Activated naive CD8-positive, alpha-beta T cell treated with anti-CD3 and anti-CD28 coated beads, Interleukin-2, amount 50 U/mL, for 24 hours (primary cell): ENCODE measurements around the gene RAB40B.
"Not testable (repeated sequence)": the region's sequence is repeated elsewhere in the genome, so short reads cannot be mapped to it uniquely, and the experiment has no call there.

Experiments used
- ATAC-seq: fragments of 150-1000 bp; cut with Tn5 transposase; one replicate; pipeline ENCODE4 v1.10.0; 2021
- DNase-seq: peaks from one replicate; pipeline ENCODE4 v3.0.0; 2021
- H3K27ac Mint-ChIP-seq: one replicate; pipeline ENCODE4 v1.8.0; 2021; ENCODE audit warnings: mild to moderate bottlenecking, mixed read lengths
- H3K27me3 Mint-ChIP-seq: one replicate; pipeline ENCODE4 v1.8.0; 2021; ENCODE audit warnings: mixed read lengths
- H3K36me3 Mint-ChIP-seq: one replicate; pipeline ENCODE4 v1.8.0; 2021; ENCODE audit warnings: low read depth, mixed read lengths
- H3K4me1 Mint-ChIP-seq: one replicate; pipeline ENCODE4 v1.8.0; 2021; ENCODE audit warnings: mixed read lengths
- H3K4me3 Mint-ChIP-seq: one replicate; pipeline ENCODE4 v1.8.0; 2021; ENCODE audit warnings: mild to moderate bottlenecking, moderate library complexity, mixed read lengths
- H3K9me3 Mint-ChIP-seq: one replicate; pipeline ENCODE4 v1.8.0; 2021; ENCODE audit warnings: mixed read lengths

Gene RAB40B, protein sequence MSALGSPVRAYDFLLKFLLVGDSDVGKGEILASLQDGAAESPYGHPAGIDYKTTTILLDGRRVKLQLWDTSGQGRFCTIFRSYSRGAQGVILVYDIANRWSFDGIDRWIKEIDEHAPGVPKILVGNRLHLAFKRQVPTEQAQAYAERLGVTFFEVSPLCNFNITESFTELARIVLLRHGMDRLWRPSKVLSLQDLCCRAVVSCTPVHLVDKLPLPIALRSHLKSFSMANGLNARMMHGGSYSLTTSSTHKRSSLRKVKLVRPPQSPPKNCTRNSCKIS

DNA sequence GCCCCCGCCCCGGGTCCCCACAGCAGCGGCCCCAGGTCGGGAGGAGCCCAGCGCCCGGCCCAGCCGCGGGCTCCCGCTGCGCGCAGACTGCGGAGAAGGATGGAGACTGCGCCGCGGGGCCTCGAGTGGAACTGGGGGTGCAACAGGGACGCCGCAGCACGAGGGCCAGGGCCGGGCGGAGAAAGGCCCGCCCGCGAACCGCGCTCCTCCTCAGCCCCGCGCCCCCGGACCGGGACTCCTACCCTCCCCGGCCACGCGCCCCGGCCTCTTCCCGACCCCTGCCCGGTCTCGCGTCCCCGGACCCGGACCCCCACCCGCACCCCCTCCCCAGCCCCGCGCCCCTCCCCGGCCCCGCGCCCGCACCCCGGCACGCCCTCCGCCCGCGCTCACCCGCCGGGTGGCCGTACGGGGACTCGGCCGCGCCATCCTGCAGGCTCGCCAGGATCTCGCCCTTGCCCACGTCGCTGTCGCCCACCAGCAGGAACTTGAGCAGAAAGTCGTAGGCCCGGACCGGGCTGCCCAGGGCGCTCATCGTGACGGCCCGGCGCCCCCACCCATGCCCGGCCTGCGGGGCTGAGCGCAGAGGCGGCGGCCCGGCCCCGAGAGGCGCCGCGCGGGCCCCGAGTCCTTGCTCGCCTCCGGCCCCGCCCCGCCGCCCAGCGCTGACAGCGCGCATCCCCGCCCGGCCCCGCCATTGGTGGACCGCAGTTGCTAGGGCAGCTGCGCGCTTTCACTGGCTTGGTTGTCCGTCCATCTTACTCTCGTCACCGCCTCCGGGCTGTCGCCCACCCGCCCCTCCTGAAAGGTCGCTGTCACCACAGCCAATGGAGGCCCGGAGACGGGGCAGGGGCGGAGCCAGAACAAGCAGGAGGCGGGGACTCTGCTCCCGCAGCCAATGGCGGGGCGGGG lies at the start of gene RAB40B:
Gene RAB40B (minus strand): TSS at position 634 of the 909 bp plus-strand sequence. CDS start 102 bp downstream, at position 532.
- H3K9me3 Mint-ChIP-seq: peaks cover 7% of the 10 kb centered on the region
- H3K4me3 Mint-ChIP-seq: peak within 1 kb of the TSS; percentile 75
- peaks cover 7% of the 10 kb centered on the region for H3K36me3 Mint-ChIP-seq
- H3K27ac Mint-ChIP-seq: peak within 1 kb of the TSS; percentile 72
- DNase-seq (peak; percentile 97), ATAC-seq (peak; percentile 98)
- H3K27me3 Mint-ChIP-seq: no peaks in the 10 kb centered on the region
- H3K4me1 Mint-ChIP-seq: peaks cover 7% of the 10 kb centered on the region

DNA sequence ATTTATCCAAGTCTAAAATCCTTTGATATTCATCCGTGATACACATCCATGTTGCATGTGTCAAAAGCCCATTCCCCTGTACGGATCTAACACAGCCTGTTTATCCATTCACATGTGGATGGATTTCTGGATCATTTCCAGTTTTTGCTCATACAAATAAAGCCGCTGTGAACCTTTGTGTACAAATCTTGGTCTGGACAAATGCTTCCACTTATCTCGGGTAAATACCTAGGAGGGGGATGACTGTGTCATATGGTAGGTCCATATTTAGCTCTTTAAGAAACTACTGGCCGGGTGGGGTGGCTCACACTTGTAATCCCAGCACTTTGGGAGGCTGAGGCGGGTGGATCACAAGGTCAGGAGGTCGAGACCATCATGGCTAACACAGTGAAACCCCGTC lies 47.0 kb upstream of the RAB40B start:
- H3K4me3 Mint-ChIP-seq: no peak overlapping the region
- no peaks in the 10 kb centered on the region for H3K27me3 Mint-ChIP-seq
- no peak overlapping the region for H3K27ac Mint-ChIP-seq

GRCh38 chr17:82744736-82745135 lies 46.2 kb upstream of the RAB40B start:
- H3K36me3 Mint-ChIP-seq: peaks cover 26% of the 10 kb centered on the region
- DNase-seq, H3K27me3 Mint-ChIP-seq, H3K9me3 Mint-ChIP-seq, H3K27ac Mint-ChIP-seq, H3K4me1 Mint-ChIP-seq, ATAC-seq, H3K4me3 Mint-ChIP-seq: not testable (repeated sequence)

More for the DNA sequence above, 47.0 kb upstream of the RAB40B start:
- DNase-seq (no peak), ATAC-seq (no peak)
- H3K9me3 Mint-ChIP-seq: peaks cover 9% of the 10 kb centered on the region
- H3K36me3 Mint-ChIP-seq: peaks cover 21% of the 10 kb centered on the region
- peaks cover 4% of the 10 kb centered on the region for H3K4me1 Mint-ChIP-seq

DNA sequence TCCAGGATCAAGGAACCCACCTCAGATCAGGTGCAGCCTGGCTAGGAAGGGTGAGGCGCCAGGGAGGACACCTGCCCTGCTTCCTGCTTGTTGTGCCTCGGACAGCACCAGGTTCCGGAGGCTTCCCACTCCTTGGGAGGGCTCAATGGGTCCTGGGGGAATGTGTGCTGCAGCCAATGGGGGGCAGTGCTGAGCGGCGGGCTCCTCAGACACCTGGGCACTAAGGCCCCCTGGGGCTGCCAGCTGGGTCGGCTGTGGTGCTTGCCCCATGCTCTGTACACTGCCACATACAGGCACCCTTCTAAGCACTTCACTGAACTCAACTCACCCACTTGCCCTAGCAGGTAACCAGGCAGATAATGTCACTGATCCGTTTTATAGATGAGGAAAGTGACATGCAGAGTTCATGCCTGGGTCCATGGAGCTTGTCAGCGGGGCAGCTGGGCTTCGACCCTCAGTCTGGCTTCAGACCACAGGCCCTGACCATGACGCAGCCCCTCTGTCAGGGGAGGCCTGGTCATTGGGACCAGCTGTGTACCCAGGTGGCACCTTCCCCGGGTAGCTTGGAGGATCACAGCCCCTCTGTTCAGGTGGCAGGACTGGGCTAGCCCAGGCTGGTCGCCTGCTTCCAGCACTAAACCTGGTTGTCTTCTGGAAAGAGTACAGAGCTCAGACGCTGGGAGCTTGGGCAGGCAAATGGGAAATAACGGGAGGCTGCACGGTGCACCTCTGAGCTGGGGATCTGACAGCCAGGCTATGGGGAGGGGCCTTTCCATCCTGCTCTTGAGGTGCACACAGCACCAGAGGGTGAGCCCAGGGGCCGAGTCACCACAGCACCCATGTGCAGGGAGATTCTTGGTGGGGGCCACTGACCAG lies 45.1 kb upstream of the RAB40B start:
- Mint-ChIP-seq H3K27ac (no peak overlapping the region), H3K9me3 (peaks cover 9% of the 10 kb centered on the region), H3K27me3 (no peaks in the 10 kb centered on the region), H3K4me1 (no peaks in the 10 kb centered on the region), H3K36me3 (peaks cover 26% of the 10 kb centered on the region), H3K4me3 (no peak overlapping the region)
- DNase-seq (no peak), ATAC-seq (no peak)

- Mint-ChIP-seq H3K4me3 (no peak overlapping the region), H3K36me3 (peaks cover 21% of the 10 kb centered on the region), H3K27me3 (peaks cover under 1% of the 10 kb centered on the region), H3K4me1 (peaks cover 2% of the 10 kb centered on the region), H3K27ac (no peak overlapping the region), H3K9me3 (peaks cover 9% of the 10 kb centered on the region)
- ATAC-seq (no peak), DNase-seq (no peak)
Measured at GRCh38 chr17:82740906-82741759, 42.6 kb upstream of the RAB40B start.

DNA sequence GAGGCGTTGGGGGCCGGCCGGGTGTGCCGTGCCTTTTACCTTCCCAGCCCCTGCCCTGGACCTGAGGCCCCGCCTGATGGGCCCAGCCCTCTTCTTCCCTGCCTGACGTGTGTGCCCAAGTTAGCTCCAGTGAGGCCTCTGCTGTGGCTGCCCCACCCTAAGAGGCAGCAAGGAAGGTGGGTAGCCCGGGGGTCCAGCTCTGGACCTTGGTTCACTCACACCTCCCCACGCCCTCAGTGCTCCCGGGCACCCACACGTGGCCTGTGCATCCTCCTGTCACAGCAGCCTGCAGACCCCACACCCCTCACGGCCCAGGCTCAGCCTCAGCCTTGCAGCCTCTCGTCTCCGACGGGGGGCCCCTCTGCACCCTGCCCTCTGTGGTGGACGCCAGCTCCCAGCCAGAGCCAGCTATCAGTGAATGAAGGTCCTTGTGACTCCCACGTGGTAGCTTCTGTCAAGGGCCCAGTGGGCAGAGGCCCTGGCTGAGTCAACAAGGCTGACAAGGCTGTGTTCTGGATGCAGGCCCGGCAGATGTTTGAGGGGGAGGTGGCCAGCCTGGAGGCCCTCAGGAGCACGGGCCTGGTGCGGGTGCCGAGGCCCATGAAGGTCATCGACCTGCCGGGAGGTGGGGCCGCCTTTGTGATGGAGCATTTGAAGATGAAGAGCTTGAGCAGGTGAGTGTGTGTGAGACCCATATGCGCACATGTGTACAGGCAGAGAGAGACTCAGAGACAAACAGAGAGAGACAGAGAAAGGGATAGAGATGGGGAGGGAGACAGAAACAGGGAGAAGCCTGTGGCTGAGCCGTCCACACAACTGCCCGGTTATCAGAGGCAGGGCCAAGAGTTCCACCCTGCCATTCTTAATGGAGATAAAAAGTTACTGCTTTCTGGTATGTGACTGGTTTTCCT lies 39.7 kb upstream of the RAB40B start:
- Mint-ChIP-seq H3K27ac (no peak overlapping the region), H3K4me1 (peaks cover 4% of the 10 kb centered on the region), H3K36me3 (peaks cover 25% of the 10 kb centered on the region), H3K4me3 (no peak overlapping the region), H3K27me3 (peaks cover 2% of the 10 kb centered on the region), H3K9me3 (peaks cover 13% of the 10 kb centered on the region)
- DNase-seq: no peak
- ATAC-seq: no peak

DNA sequence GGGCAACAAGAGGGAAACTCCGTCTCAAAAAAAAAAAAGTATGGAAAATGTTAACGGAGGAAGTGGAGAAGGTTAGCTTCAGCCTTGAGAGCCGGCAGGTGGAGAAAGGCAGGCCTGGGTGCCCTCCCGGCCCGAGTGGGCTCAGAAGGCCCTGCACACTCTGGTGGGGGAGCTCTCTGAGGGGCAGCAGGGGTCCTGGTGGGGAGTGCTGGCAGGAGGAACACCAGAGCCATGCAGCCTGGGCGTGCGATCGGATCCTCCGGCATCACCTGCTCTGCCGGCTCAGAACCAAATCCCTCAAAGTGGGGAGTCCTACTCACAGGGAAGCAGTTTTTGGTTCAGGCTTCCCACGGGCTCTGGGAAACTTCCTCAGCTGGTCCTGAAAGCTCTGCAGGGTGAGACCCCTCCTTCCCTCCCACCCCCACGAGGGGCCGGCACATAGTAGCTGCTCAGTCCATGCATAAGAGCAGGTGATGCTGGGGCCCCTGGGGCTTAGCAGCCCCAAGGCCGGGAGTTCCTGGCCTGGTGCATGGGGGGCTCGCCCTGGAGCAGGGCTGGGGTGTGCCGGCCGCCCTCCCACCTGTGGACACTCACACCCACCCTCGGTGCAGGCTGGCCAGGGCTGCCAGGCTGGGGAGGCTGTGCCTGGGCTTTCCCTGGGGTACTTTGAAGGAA lies 38.1 kb upstream of the RAB40B start:
- H3K9me3 Mint-ChIP-seq: peaks cover 16% of the 10 kb centered on the region
- no peak for ATAC-seq
- H3K36me3 Mint-ChIP-seq: peaks cover 29% of the 10 kb centered on the region
- no peak for DNase-seq
- H3K4me1 Mint-ChIP-seq: peaks cover 4% of the 10 kb centered on the region
- peaks cover 2% of the 10 kb centered on the region for H3K27me3 Mint-ChIP-seq
- H3K27ac Mint-ChIP-seq: no peak overlapping the region
- no peak overlapping the region for H3K4me3 Mint-ChIP-seq

- H3K27me3 Mint-ChIP-seq: peaks cover 2% of the 10 kb centered on the region
- no peak within 1 kb of the TSS for H3K27ac Mint-ChIP-seq
Measured at GRCh38 chr17:82734987-82735866, 36.7 kb upstream of the RAB40B start, which contains the start of gene FN3K. Gene FN3K, plus strand, starts transcription at chr17:82735615. Its CDS starts 22 bp downstream, at chr17:82735637.

DNA sequence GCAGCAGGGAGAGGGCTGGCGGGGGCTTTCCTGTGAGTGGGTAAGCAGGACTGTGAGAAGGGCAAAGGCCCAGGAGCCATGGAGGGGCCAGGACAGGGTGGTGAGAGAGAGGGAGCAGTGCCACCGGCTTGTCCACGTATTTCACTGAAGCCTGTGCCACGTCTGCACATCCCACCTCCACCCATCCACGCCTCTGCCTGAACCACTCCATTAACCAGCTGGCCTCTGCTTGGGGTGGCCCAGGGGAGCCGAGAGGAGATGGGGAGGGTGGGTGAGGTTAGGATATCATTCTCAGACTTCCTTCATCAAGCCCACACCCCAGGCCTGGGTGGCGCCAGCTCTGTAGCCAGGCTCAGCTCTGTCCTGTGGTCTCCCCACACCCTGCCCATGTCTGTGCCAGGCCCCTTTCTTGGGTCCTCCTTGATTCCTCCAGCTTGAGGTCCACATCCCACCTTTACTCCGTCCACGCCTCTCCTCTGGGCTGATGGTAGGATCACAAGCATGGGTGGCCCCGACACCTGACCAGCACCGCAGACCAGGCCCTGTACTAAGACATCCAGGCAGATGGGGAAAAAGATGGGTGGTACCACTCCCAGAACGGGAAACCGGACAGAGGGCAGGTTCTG lies 33.7 kb upstream of the RAB40B start:
- Mint-ChIP-seq H3K27me3 (peaks cover 2% of the 10 kb centered on the region), H3K4me1 (peaks cover 4% of the 10 kb centered on the region), H3K27ac (no peak overlapping the region), H3K9me3 (peaks cover 6% of the 10 kb centered on the region), H3K4me3 (no peak overlapping the region), H3K36me3 (peaks cover 13% of the 10 kb centered on the region)
- ATAC-seq: no peak
- no peak for DNase-seq

More at GRCh38 chr17:82734987-82735866, 36.7 kb upstream of the RAB40B start, which contains the start of gene FN3K:
- peak within 1 kb of the TSS; percentile 51 for H3K4me3 Mint-ChIP-seq
- DNase-seq: peak; percentile 23
- H3K36me3 Mint-ChIP-seq: peaks cover 17% of the 10 kb centered on the region
- peaks cover 4% of the 10 kb centered on the region for H3K4me1 Mint-ChIP-seq
- ATAC-seq: peak; percentile 28
- peaks cover 6% of the 10 kb centered on the region for H3K9me3 Mint-ChIP-seq

GRCh38 chr17:82729479-82730260 lies 31.2 kb upstream of the RAB40B start:
- no peak overlapping the region for H3K27ac Mint-ChIP-seq
- ATAC-seq (no peak), DNase-seq (no peak)
- no peaks in the 10 kb centered on the region for H3K4me1 Mint-ChIP-seq
- peaks cover 19% of the 10 kb centered on the region for H3K36me3 Mint-ChIP-seq
- H3K27me3 Mint-ChIP-seq: no peaks in the 10 kb centered on the region
- no peak overlapping the region for H3K4me3 Mint-ChIP-seq
- H3K9me3 Mint-ChIP-seq: peaks cover 6% of the 10 kb centered on the region

DNA sequence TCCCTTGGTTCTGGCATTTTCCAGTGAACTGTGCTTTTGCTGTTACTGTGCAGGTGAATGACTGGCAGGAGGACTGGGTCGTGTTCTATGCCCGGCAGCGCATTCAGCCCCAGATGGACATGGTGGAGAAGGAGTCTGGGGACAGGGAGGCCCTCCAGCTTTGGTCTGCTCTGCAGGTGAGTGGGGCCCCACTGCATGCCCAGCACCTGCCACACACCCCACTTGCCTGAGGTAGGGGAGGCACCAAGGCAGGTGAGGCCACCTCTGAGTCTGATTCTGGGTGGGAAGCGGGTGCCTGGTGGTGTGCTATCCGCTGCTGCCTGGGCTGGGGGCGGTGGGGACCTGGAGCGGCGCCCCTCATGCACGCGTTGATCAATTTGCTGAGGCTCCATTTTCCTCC lies 27.9 kb upstream of the RAB40B start:
- no peak overlapping the region for H3K27ac Mint-ChIP-seq
- no peaks in the 10 kb centered on the region for H3K27me3 Mint-ChIP-seq
- DNase-seq (no peak), ATAC-seq (no peak)
- H3K4me1 Mint-ChIP-seq: no peaks in the 10 kb centered on the region
- H3K36me3 Mint-ChIP-seq: peaks cover 20% of the 10 kb centered on the region
- no peak overlapping the region for H3K4me3 Mint-ChIP-seq
- H3K9me3 Mint-ChIP-seq: no peaks in the 10 kb centered on the region
